ENCODE results near the gene CARMIL1.

GRCh38 chr6:25536781-25537180 lies 257.6 kb downstream of the CARMIL1 start:
- TF ChIP-seq CTCF (IDR thresholded peaks at IDR 0.05; ENCODE audit: insufficient read depth, low read depth, low read length) (no peak), EZH2 (IDR thresholded peaks at IDR 0.05; ENCODE audit: insufficient read depth, low read length) (no peak)

Data from astrocyte (in vitro differentiated cells and primary cell).